Smooth muscle cell of the brain vasculature (primary cell): ENCODE measurements around the gene SEMA4C.
A peak's percentile ranks its signal among the peaks of the same experiment; 100 is the strongest.

Experiments
- DNase-seq: peaks from one replicate; pipeline ENCODE4 v3.0.0-alpha.2; 2012; ENCODE audit warnings: low read depth, low spot score

SEMA4C gene

GRCh38 chr2:96881349-96882195, 11.7 kb upstream of the SEMA4C start:
- no peak for DNase-seq

GRCh38 chr2:96880891-96881273, 11.0 kb upstream of the SEMA4C start:
- no peak for DNase-seq

- no peak for DNase-seq
Observed at GRCh38 chr2:96879545-96880040, 9.7 kb upstream of the SEMA4C start.

- DNase-seq, result no peak
Observed at GRCh38 chr2:96878796-96879544, 9.1 kb upstream of the SEMA4C start.

- no peak for DNase-seq
Observed at GRCh38 chr2:96878171-96878570, 8.3 kb upstream of the SEMA4C start.

GRCh38 chr2:96877631-96878092, 7.8 kb upstream of the SEMA4C start:
- DNase-seq, result no peak

GRCh38 chr2:96877042-96877451, 7.2 kb upstream of the SEMA4C start:
- DNase-seq, result no peak

- DNase-seq, result no peak
Observed at GRCh38 chr2:96876269-96877041, 6.6 kb upstream of the SEMA4C start.

- DNase-seq, result no peak
Observed at GRCh38 chr2:96875498-96876268, 5.8 kb upstream of the SEMA4C start.

GRCh38 chr2:96874198-96874831, 4.4 kb upstream of the SEMA4C start:
- no peak for DNase-seq

- DNase-seq, result no peak
Observed at GRCh38 chr2:96873651-96874096, 3.8 kb upstream of the SEMA4C start.

- no peak for DNase-seq
Observed at GRCh38 chr2:96872591-96873349, 2.9 kb upstream of the SEMA4C start.

GRCh38 chr2:96870626-96871255, 861 bp upstream of the SEMA4C start:
- no peak for DNase-seq

GRCh38 chr2:96869281-96869821, 529 bp downstream of the SEMA4C start:
- DNase-seq, result no peak

- peak; percentile 76 for DNase-seq
Observed at GRCh38 chr2:96868555-96869280, 1.2 kb downstream of the SEMA4C start.

GRCh38 chr2:96867756-96868554, 1.9 kb downstream of the SEMA4C start:
- DNase-seq, result peak; percentile 32

- DNase-seq, result no peak
Observed at GRCh38 chr2:96866986-96867755, 2.7 kb downstream of the SEMA4C start.
